Adrenal gland (tissue), 5 donors: Measurements from ENCODE around the gene MECR.

Experiments
- CTCF ChIP-seq, 6 experiments: fragments of 450-650 bp in 4 of 6; fragments of 200-600 bp in 2 of 6; sonication (generic) in 1 of 6; IDR thresholded peaks; 1 replicate in 5 of 6; 2 replicates in 1 of 6; pipeline versions ENCODE4 v1.5.1 to v1.8.0; 2016 to 2021; ENCODE audit warnings: antibody characterized with exemption in 6 of 6, mild to moderate bottlenecking in 2 of 6, moderate library complexity in 1 of 6
- POLR2A ChIP-seq, 2 donors: fragments of 450-650 bp; IDR thresholded peaks; one replicate each; pipeline ENCODE4 v1.6.1; 2017; ENCODE audit warnings: antibody characterized with exemption in 2 of 2, mild to moderate bottlenecking in 2 of 2, moderate library complexity in 1 of 2
- donor health status: DM: no; HTN: no; CAD: no.

DNA sequence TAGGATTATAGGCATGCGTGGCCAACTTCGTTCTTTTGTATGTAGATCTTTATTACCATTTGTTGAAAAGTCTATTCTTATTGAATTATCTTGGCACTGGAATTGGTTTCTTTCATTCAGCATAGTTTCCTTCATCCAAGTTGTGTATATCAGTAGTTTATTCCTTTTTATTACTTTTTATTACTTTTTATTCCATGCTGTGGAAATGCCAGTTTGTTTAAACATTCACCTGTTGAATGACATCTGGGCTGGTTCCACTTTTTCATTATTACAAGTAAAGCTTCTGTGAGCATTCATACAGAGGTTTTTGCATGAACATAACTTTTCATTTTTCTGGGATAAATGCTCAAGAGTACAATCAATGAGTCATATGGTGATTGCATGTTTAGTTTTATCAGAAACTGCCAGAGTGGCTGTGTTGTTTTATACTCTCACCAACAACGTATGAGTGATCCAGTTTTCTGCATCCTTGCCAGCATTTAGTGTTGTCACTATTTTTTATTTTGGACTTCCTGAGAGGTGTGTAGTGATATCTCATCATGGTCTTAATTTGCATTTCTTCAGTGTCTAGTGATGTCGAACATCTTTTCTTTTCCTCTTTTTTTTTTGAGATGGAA lies 34.1 kb upstream of the MECR start:
- TF ChIP-seq CTCF (IDR thresholded peaks at IDR 0.05), result no peak
- TF ChIP-seq POLR2A (IDR thresholded peaks at IDR 0.05), result no peak
